ENCODE data around the gene BIVM. TPM values are rescaled to one million over a fixed set of nuclear protein-coding genes. Genes with fewer than 3 reads are reported as not detected.
A peak's percentile ranks its signal among the peaks of the same experiment; 100 is the strongest.

Gene BIVM
- total RNA-seq, 1 donor from 2014 or later: 39.2 TPM

- H3K27ac Mint-ChIP-seq (ENCODE audit: unreplicated experiment): peak overlapping the region; percentile 52
- H3K9me3 Mint-ChIP-seq (ENCODE audit: unreplicated experiment): peaks cover 7% of the 10 kb centered on the region
- H3K4me1 Mint-ChIP-seq (ENCODE audit: low read depth, unreplicated experiment): peaks cover 13% of the 10 kb centered on the region
- H3K27me3 Mint-ChIP-seq (ENCODE audit: unreplicated experiment): peaks cover 3% of the 10 kb centered on the region
- H3K36me3 Mint-ChIP-seq (ENCODE audit: unreplicated experiment): no peaks in the 10 kb centered on the region
- no peak for TF ChIP-seq CTCF (IDR thresholded peaks at IDR 0.05; ENCODE audit: partially characterized antibody, unreplicated experiment)
- peak; percentile 64 for DNase-seq
- H3K4me3 Mint-ChIP-seq (ENCODE audit: unreplicated experiment): peak overlapping the region; percentile 95
Measured at GRCh38 chr13:102799426-102800144, 666 bp downstream of the BIVM start.

- Mint-ChIP-seq H3K4me1 (ENCODE audit: low read depth, unreplicated experiment) (peaks cover 13% of the 10 kb centered on the region), H3K9me3 (ENCODE audit: unreplicated experiment) (peaks cover 8% of the 10 kb centered on the region), H3K4me3 (ENCODE audit: unreplicated experiment) (peak overlapping the region; percentile 87), H3K27ac (ENCODE audit: unreplicated experiment) (no peak overlapping the region), H3K27me3 (ENCODE audit: unreplicated experiment) (peaks cover 3% of the 10 kb centered on the region), H3K36me3 (ENCODE audit: unreplicated experiment) (peaks cover under 1% of the 10 kb centered on the region)
- peak; percentile 94 for DNase-seq
- peak; percentile 84 for TF ChIP-seq CTCF (IDR thresholded peaks at IDR 0.05; ENCODE audit: partially characterized antibody, unreplicated experiment)
Measured at GRCh38 chr13:102800145-102801041, 1.5 kb downstream of the BIVM start.

GRCh38 chr13:102805680-102806079, 6.8 kb downstream of the BIVM start:
- Mint-ChIP-seq H3K9me3 (ENCODE audit: unreplicated experiment) (peaks cover 3% of the 10 kb centered on the region), H3K4me3 (ENCODE audit: unreplicated experiment) (no peak overlapping the region)
- TF ChIP-seq CTCF (IDR thresholded peaks at IDR 0.05; ENCODE audit: partially characterized antibody, unreplicated experiment): no peak

GRCh38 chr13:102807699-102808098, 8.8 kb downstream of the BIVM start:
- Mint-ChIP-seq H3K9me3 (ENCODE audit: unreplicated experiment) (peaks cover 6% of the 10 kb centered on the region), H3K36me3 (ENCODE audit: unreplicated experiment) (peaks cover 13% of the 10 kb centered on the region), H3K4me3 (ENCODE audit: unreplicated experiment) (no peak overlapping the region), H3K27me3 (ENCODE audit: unreplicated experiment) (no peaks in the 10 kb centered on the region), H3K27ac (ENCODE audit: unreplicated experiment) (peak overlapping the region; percentile 15), H3K4me1 (ENCODE audit: low read depth, unreplicated experiment) (peaks cover 3% of the 10 kb centered on the region)
- TF ChIP-seq CTCF (IDR thresholded peaks at IDR 0.05; ENCODE audit: partially characterized antibody, unreplicated experiment): no peak
- no peak for DNase-seq

More at GRCh38 chr13:102805680-102806079, 6.8 kb downstream of the BIVM start:
- peaks cover 16% of the 10 kb centered on the region for H3K4me1 Mint-ChIP-seq (ENCODE audit: low read depth, unreplicated experiment)
- H3K27ac Mint-ChIP-seq (ENCODE audit: unreplicated experiment): no peak overlapping the region
- peaks cover 5% of the 10 kb centered on the region for H3K36me3 Mint-ChIP-seq (ENCODE audit: unreplicated experiment)
- H3K27me3 Mint-ChIP-seq (ENCODE audit: unreplicated experiment): no peaks in the 10 kb centered on the region
- DNase-seq: no peak

Data from glutamatergic neuron (in vitro differentiated cells).